ENCODE results near the gene LRRC4. TPM values are rescaled to one million over a fixed set of nuclear protein-coding genes. Genes with fewer than 3 reads are reported as not detected.

Gene LRRC4, protein sequence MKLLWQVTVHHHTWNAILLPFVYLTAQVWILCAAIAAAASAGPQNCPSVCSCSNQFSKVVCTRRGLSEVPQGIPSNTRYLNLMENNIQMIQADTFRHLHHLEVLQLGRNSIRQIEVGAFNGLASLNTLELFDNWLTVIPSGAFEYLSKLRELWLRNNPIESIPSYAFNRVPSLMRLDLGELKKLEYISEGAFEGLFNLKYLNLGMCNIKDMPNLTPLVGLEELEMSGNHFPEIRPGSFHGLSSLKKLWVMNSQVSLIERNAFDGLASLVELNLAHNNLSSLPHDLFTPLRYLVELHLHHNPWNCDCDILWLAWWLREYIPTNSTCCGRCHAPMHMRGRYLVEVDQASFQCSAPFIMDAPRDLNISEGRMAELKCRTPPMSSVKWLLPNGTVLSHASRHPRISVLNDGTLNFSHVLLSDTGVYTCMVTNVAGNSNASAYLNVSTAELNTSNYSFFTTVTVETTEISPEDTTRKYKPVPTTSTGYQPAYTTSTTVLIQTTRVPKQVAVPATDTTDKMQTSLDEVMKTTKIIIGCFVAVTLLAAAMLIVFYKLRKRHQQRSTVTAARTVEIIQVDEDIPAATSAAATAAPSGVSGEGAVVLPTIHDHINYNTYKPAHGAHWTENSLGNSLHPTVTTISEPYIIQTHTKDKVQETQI
- total RNA-seq (2022; extraction: Qiagen RNA extraction; ENCODE audit: low read depth), result not detected in 5 replicates

GRCh38 chr7:128030654-128031611 lies at the start of gene LRRC4:
Gene LRRC4, minus strand, starts transcription at chr7:128031437. Its CDS starts 797 bp downstream, at chr7:128030640.

Other genes starting within 250 kb of the LRRC4 start
- not detected in 5 replicates for gene LEP, start 209.8 kb upstream of the LRRC4 start, total RNA-seq (2022; extraction: Qiagen RNA extraction; ENCODE audit: low read depth)